HEK293 (cell line): Measurements from ENCODE around the gene CACNB3.

Source experiments
- GLI2 ChIP-seq: fragments of 450-650 bp; formaldehyde crosslinking; IDR thresholded peaks from 2 replicates; pipeline ENCODE4; 2017; ENCODE audit warnings: missing biosample characterization, missing genetic modification characterization, low read depth, borderline replicate concordance
- GLIS2 ChIP-seq: fragments of 450-650 bp; formaldehyde crosslinking; IDR thresholded peaks from 2 replicates; pipeline ENCODE4 v1.5.1; 2016; ENCODE audit warnings: missing biosample characterization, missing genetic modification characterization
- HOXA7 ChIP-seq: sonication (generic); formaldehyde crosslinking; IDR thresholded peaks from 2 replicates; pipeline ENCODE4 v1.8.1; 2022; ENCODE audit warnings: missing genetic modification reagents, borderline replicate concordance
- KLF7 ChIP-seq: fragments of 450-650 bp; formaldehyde crosslinking; IDR thresholded peaks from 2 replicates; pipeline ENCODE4 v1.5.1; 2016; ENCODE audit warnings: missing biosample characterization, missing genetic modification characterization, borderline replicate concordance
- OVOL3 ChIP-seq: fragments of 450-650 bp; formaldehyde crosslinking; IDR thresholded peaks from 2 replicates; pipeline ENCODE4 v1.5.1; 2016; ENCODE audit warnings: missing biosample characterization, missing genetic modification characterization
- PRDM4 ChIP-seq: fragments of 450-650 bp; formaldehyde crosslinking; IDR thresholded peaks from 2 replicates; pipeline ENCODE4 v1.5.1; 2017; ENCODE audit warnings: missing biosample characterization, missing genetic modification characterization
- REPIN1 ChIP-seq: fragments of 450-650 bp; formaldehyde crosslinking; IDR thresholded peaks from 2 replicates; pipeline ENCODE4 v1.5.1; 2017; ENCODE audit warnings: missing biosample characterization, missing genetic modification characterization, low read depth
- SP3 ChIP-seq: fragments of 450-650 bp; formaldehyde crosslinking; IDR thresholded peaks from 2 replicates; pipeline ENCODE4 v1.5.1; 2016; ENCODE audit warnings: missing biosample characterization, missing genetic modification characterization
- TCF7L2 ChIP-seq: IDR thresholded peaks from 2 replicates; pipeline ENCODE4 v1.6.1; 2011; ENCODE audit warnings: low read depth, mild to moderate bottlenecking, inconsistent platforms, low read length, moderate library complexity, borderline replicate concordance
- ZBTB8A ChIP-seq: fragments of 450-650 bp; formaldehyde crosslinking; IDR thresholded peaks from 2 replicates; pipeline ENCODE4 v1.5.1; 2016; ENCODE audit warnings: missing biosample characterization, missing genetic modification characterization
- ZFP37 ChIP-seq: fragments of 450-650 bp; formaldehyde crosslinking; IDR thresholded peaks from 2 replicates; pipeline ENCODE4 v1.5.1; 2016; ENCODE audit warnings: missing biosample characterization, missing genetic modification characterization
- ZNF10 ChIP-seq: fragments of 450-650 bp; formaldehyde crosslinking; IDR thresholded peaks from 2 replicates; pipeline ENCODE4 v1.5.1; 2017; ENCODE audit warnings: missing biosample characterization, missing genetic modification characterization
- ZNF140 ChIP-seq: fragments of 450-650 bp; formaldehyde crosslinking; IDR thresholded peaks from 2 replicates; pipeline ENCODE4 v1.5.1; 2016; ENCODE audit warnings: missing biosample characterization, missing genetic modification characterization
- ZNF148 ChIP-seq: fragments of 450-650 bp; formaldehyde crosslinking; IDR thresholded peaks from 2 replicates; pipeline ENCODE4 v1.5.0; 2017; ENCODE audit warnings: missing biosample characterization, missing genetic modification characterization, borderline replicate concordance
- ZNF174 ChIP-seq: fragments of 450-650 bp; formaldehyde crosslinking; IDR thresholded peaks from 2 replicates; pipeline ENCODE4 v1.5.0; 2017; ENCODE audit warnings: missing biosample characterization, mild to moderate bottlenecking, missing genetic modification characterization
- ZNF2 ChIP-seq: fragments of 450-650 bp; formaldehyde crosslinking; IDR thresholded peaks from 2 replicates; pipeline ENCODE4 v1.5.1; 2016; ENCODE audit warnings: missing biosample characterization, missing genetic modification characterization
- ZNF211 ChIP-seq: fragments of 450-650 bp; formaldehyde crosslinking; IDR thresholded peaks from 2 replicates; pipeline ENCODE4 v1.5.1; 2016; ENCODE audit warnings: low read depth, missing biosample characterization, missing genetic modification characterization
- ZNF23 ChIP-seq: fragments of 450-650 bp; formaldehyde crosslinking; IDR thresholded peaks from 2 replicates; pipeline ENCODE4 v1.5.1; 2016; ENCODE audit warnings: missing biosample characterization, missing genetic modification characterization, borderline replicate concordance
- ZNF24 ChIP-seq: fragments of 450-650 bp; formaldehyde crosslinking; IDR thresholded peaks from 2 replicates; pipeline ENCODE4 v1.5.1; 2016; ENCODE audit warnings: missing biosample characterization, missing genetic modification characterization
- ZNF292 ChIP-seq: fragments of 450-650 bp; formaldehyde crosslinking; IDR thresholded peaks from 2 replicates; pipeline ENCODE4 v1.5.1; 2016; ENCODE audit warnings: low read depth, missing biosample characterization, missing genetic modification characterization, borderline replicate concordance
- ZNF362 ChIP-seq: fragments of 450-650 bp; formaldehyde crosslinking; IDR thresholded peaks from 2 replicates; pipeline ENCODE4 v1.5.1; 2016; ENCODE audit warnings: missing biosample characterization, missing genetic modification characterization
- ZNF366 ChIP-seq: fragments of 450-650 bp; formaldehyde crosslinking; conservative IDR thresholded peaks from 2 replicates; pipeline ENCODE4 v1.5.1; 2016; ENCODE audit warnings: missing biosample characterization, missing genetic modification characterization
- ZNF37A ChIP-seq: fragments of 450-650 bp; IDR thresholded peaks from 2 replicates; pipeline ENCODE4 v1.5.1; 2018; ENCODE audit warnings: missing biosample characterization, missing genetic modification characterization
- ZNF548 ChIP-seq: fragments of 450-650 bp; formaldehyde crosslinking; IDR thresholded peaks from 2 replicates; pipeline ENCODE4 v1.5.1; 2016; ENCODE audit warnings: missing biosample characterization, missing genetic modification characterization
- ZNF549 ChIP-seq: fragments of 450-650 bp; IDR thresholded peaks from 2 replicates; pipeline ENCODE4 v1.5.1; 2018; ENCODE audit warnings: missing biosample characterization, missing genetic modification characterization, mild to moderate bottlenecking, inconsistent platforms, moderate library complexity
- ZNF555 ChIP-seq: fragments of 450-650 bp; formaldehyde crosslinking; conservative IDR thresholded peaks from 2 replicates; pipeline ENCODE4 v1.5.1; 2017; ENCODE audit warnings: missing biosample characterization, mild to moderate bottlenecking, missing genetic modification characterization, inconsistent platforms
- ZNF558 ChIP-seq: fragments of 450-650 bp; formaldehyde crosslinking; IDR thresholded peaks from 2 replicates; pipeline ENCODE4 v1.5.1; 2016; ENCODE audit warnings: missing biosample characterization, missing genetic modification characterization
- ZNF629 ChIP-seq: fragments of 450-650 bp; formaldehyde crosslinking; IDR thresholded peaks from 2 replicates; pipeline ENCODE4 v1.5.1; 2017; ENCODE audit warnings: missing biosample characterization, missing genetic modification characterization
- ZNF654 ChIP-seq: fragments of 450-650 bp; formaldehyde crosslinking; IDR thresholded peaks from 2 replicates; pipeline ENCODE4 v1.5.1; 2016; ENCODE audit warnings: low read depth, missing biosample characterization, missing genetic modification characterization
- ZNF670 ChIP-seq: fragments of 450-650 bp; formaldehyde crosslinking; IDR thresholded peaks from 2 replicates; pipeline ENCODE4 v1.5.1; 2016; ENCODE audit warnings: missing biosample characterization, missing genetic modification characterization, low read depth
- ZNF692 ChIP-seq: fragments of 450-650 bp; formaldehyde crosslinking; IDR thresholded peaks from 2 replicates; pipeline ENCODE4 v1.5.1; 2016; ENCODE audit warnings: missing biosample characterization, missing genetic modification characterization
- ZNF791 ChIP-seq: fragments of 450-650 bp; formaldehyde crosslinking; IDR thresholded peaks from 2 replicates; pipeline ENCODE4 v1.5.1; 2016; ENCODE audit warnings: missing biosample characterization, missing genetic modification characterization
- ZNF792 ChIP-seq: fragments of 450-650 bp; formaldehyde crosslinking; IDR thresholded peaks from 2 replicates; pipeline ENCODE4 v1.5.1; 2016; ENCODE audit warnings: missing biosample characterization, missing genetic modification characterization

Gene CACNB3

GRCh38 chr12:48866052-48866711 is 47.9 kb downstream of the CACNB3 start (continued):
- peak; percentile 81 for TF ChIP-seq ZNF654
- TF ChIP-seq OVOL3 (tag by site-specific recombination) = peak; percentile 84; the same call in 1 of the 2 replicates
- TF ChIP-seq ZNF174 (tag by site-specific recombination) = no peak
- TF ChIP-seq ZNF366 (tag by site-specific recombination) = peak; percentile 6; the same call in 1 of the 2 replicates
- no peak; the same call in 1 of the 2 replicates for TF ChIP-seq GLI2 (tag by site-specific recombination)
- peak; percentile 89 for TF ChIP-seq ZNF791 (tag by site-specific recombination)
- no peak for TF ChIP-seq GLIS2
- TF ChIP-seq ZNF792 (tag by site-specific recombination) = no peak
- no peak for TF ChIP-seq ZNF211 (tag by site-specific recombination)
- TF ChIP-seq HOXA7 (CRISPR knock-in tag) = no peak
- TF ChIP-seq ZNF558 (tag by site-specific recombination) = peak; percentile 96
- TF ChIP-seq ZNF140 (tag by site-specific recombination) = peak; percentile 97
- TF ChIP-seq REPIN1 = peak; percentile 21; the same call in 1 of the 2 replicates
- TF ChIP-seq PRDM4 (tag by site-specific recombination) = peak; percentile 50; the same call in 1 of the 2 replicates
- no peak for TF ChIP-seq ZNF549 (tag by site-specific recombination)
- peak; percentile 87 for TF ChIP-seq ZNF629
- peak; percentile 100 for TF ChIP-seq ZNF292 (tag by site-specific recombination)
- 0 out of 2 replicates have a peak, but pooled peaks have one; percentile 17 for TF ChIP-seq ZNF23
- peak; percentile 13; the same call in 1 of the 2 replicates for TF ChIP-seq SP3 (tag by site-specific recombination)
- TF ChIP-seq ZNF37A = no peak
- TF ChIP-seq KLF7 = peak; percentile 85; the same call in 1 of the 2 replicates
- TF ChIP-seq ZNF692 (tag by site-specific recombination) = 0 out of 2 replicates have a peak, but pooled peaks have one; percentile 67
- peak; percentile 99 for TF ChIP-seq ZNF555
- TF ChIP-seq ZBTB8A = peak; percentile 94
- TF ChIP-seq ZNF670 = 0 out of 2 replicates have a peak, but pooled peaks have one; percentile 78
- 0 out of 2 replicates have a peak, but pooled peaks have one; percentile 15 for TF ChIP-seq ZNF548 (tag by site-specific recombination)
- no peak for TF ChIP-seq TCF7L2
- peak; percentile 37; the same call in 1 of the 2 replicates for TF ChIP-seq ZNF10 (tag by site-specific recombination)
- TF ChIP-seq ZNF2 = no peak
- no peak for TF ChIP-seq ZNF148 (tag by site-specific recombination)
- TF ChIP-seq ZNF24 (tag by site-specific recombination) = peak; percentile 77; the same call in 1 of the 2 replicates
- peak; percentile 52; the same call in 1 of the 2 replicates for TF ChIP-seq ZNF362 (tag by site-specific recombination)
- TF ChIP-seq ZFP37 = peak; percentile 96
